ENCODE data around the gene REPIN1. TPM values are rescaled to one million over a fixed set of nuclear protein-coding genes. Genes with fewer than 3 reads are reported as not detected.

Gene REPIN1
- total RNA-seq, 1 donor from 2014 or later, result 49.4 TPM

DNA sequence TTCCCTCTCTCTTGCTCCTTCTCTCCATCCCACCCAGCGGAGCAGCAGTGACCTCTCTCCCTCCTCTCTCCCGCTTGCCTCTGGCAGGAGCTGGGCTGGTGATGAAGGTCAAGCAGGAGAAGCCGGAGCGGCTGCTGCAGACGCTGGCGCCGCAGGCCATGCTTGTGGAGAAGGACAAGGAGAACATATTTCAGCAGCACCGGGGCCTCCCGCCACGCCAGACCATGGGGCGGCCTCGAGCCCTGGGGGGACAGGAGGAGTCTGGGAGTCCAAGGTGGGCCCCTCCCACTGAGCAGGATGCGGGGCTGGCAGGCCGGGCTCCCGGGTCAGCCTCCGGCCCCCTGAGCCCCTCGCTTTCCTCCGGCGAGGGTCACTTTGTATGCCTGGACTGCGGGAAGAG, 27.8 kb downstream of the REPIN1 start:
- Histone ChIP-seq H3K9me3 (no peaks in the 10 kb centered on the region), H3K4me3 (no peak overlapping the region), H3K27ac (no peak overlapping the region), H3K27me3 (no peaks in the 10 kb centered on the region), H3K36me3 (peaks cover 0 to 12% of the 10 kb centered on the region in 2 donors), H3K4me1 (no peaks in the 10 kb centered on the region)
- intact Hi-C loops (cut with DNase I), result no loop called here
- TF ChIP-seq POLR2A (IDR thresholded peaks at IDR 0.05), result no peak
- TF ChIP-seq, protein P1, sequence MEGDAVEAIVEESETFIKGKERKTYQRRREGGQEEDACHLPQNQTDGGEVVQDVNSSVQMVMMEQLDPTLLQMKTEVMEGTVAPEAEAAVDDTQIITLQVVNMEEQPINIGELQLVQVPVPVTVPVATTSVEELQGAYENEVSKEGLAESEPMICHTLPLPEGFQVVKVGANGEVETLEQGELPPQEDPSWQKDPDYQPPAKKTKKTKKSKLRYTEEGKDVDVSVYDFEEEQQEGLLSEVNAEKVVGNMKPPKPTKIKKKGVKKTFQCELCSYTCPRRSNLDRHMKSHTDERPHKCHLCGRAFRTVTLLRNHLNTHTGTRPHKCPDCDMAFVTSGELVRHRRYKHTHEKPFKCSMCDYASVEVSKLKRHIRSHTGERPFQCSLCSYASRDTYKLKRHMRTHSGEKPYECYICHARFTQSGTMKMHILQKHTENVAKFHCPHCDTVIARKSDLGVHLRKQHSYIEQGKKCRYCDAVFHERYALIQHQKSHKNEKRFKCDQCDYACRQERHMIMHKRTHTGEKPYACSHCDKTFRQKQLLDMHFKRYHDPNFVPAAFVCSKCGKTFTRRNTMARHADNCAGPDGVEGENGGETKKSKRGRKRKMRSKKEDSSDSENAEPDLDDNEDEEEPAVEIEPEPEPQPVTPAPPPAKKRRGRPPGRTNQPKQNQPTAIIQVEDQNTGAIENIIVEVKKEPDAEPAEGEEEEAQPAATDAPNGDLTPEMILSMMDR (IDR thresholded peaks at IDR 0.05), result no peak
- no peak for TF ChIP-seq POLR2AphosphoS5 (IDR thresholded peaks at IDR 0.05; ENCODE audit: insufficient read depth in 1 of 2, low read depth in 1 of 2)
- DNase-seq (ENCODE audit: extremely low spot score in 2 of 2), result no peak

DNA sequence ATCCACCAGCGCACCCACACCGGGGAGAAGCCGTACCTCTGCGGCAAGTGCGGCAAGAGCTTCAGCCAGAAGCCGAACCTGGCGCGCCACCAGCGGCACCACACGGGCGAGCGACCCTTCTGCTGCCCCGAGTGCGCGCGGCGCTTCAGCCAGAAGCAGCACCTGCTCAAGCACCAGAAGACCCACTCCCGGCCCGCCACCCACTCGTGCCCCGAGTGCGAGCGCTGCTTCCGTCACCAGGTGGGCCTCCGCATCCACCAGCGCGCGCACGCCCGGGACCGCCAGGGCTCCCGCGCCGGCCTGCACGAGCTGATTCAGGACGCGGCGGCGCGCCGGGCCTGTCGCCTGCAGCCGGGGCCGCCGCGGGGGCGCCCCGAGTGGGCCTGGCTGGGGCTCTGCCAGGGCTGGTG, 28.2 kb downstream of the REPIN1 start:
- Histone ChIP-seq H3K9me3 (no peaks in the 10 kb centered on the region), H3K4me1 (no peaks in the 10 kb centered on the region), H3K27me3 (no peaks in the 10 kb centered on the region), H3K27ac (no peak overlapping the region), H3K36me3 (peaks cover 0 to 12% of the 10 kb centered on the region in 2 donors), H3K4me3 (no peak overlapping the region)
- intact Hi-C loops (cut with DNase I), result no loop called here
- TF ChIP-seq, protein P1 (IDR thresholded peaks at IDR 0.05), result no peak
- TF ChIP-seq POLR2A (IDR thresholded peaks at IDR 0.05) (no peak), POLR2AphosphoS5 (IDR thresholded peaks at IDR 0.05; ENCODE audit: insufficient read depth in 1 of 2, low read depth in 1 of 2) (no peak)
- no peak for DNase-seq (ENCODE audit: extremely low spot score in 2 of 2)

DNA sequence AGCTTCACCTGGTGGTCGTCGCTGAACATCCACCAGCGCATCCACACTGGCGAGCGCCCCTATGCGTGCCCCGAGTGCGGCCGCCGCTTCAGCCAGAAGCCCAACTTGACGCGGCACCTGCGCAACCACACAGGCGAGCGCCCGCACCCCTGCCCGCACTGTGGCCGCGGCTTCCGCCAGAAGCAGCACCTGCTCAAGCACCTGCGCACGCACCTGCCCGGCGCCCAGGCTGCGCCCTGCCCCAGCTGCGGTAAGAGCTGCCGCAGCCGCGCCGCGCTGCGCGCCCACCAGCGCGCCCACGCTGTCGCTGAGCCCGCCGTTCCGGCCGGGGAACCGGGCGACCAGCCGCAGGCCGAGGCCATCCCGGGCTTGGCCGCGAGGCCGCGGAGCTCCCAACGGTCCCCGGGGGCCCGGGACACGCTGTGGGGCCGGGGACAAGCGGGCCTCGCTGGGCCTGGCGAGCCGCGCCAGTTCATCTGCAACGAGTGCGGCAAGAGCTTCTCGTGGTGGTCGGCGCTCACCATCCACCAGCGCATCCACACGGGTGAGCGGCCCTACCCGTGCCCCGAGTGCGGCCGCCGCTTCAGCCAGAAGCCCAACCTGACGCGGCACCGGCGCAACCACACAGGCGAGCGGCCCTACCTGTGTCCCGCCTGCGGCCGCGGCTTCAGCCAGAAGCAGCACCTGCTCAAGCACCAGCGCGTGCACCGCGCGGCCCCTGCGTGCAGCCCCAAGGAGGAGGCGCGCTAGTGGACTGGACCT, 28.9 kb downstream of the REPIN1 start:
- no peaks in the 10 kb centered on the region for H3K9me3 ChIP-seq
- DNase-seq (ENCODE audit: extremely low spot score in 2 of 2), result no peak
- H3K36me3 ChIP-seq, result peaks cover 0 to 12% of the 10 kb centered on the region in 2 donors
- H3K27me3 ChIP-seq, result no peaks in the 10 kb centered on the region
- H3K4me3 ChIP-seq, result no peak overlapping the region
- no peaks in the 10 kb centered on the region for H3K4me1 ChIP-seq
- intact Hi-C loops (cut with DNase I), result no loop called here
- TF ChIP-seq POLR2A (IDR thresholded peaks at IDR 0.05), result no peak
- TF ChIP-seq, protein P1 (IDR thresholded peaks at IDR 0.05), result no peak
- TF ChIP-seq POLR2AphosphoS5 (IDR thresholded peaks at IDR 0.05; ENCODE audit: insufficient read depth in 1 of 2, low read depth in 1 of 2), result no peak
- no peak overlapping the region for H3K27ac ChIP-seq

DNA sequence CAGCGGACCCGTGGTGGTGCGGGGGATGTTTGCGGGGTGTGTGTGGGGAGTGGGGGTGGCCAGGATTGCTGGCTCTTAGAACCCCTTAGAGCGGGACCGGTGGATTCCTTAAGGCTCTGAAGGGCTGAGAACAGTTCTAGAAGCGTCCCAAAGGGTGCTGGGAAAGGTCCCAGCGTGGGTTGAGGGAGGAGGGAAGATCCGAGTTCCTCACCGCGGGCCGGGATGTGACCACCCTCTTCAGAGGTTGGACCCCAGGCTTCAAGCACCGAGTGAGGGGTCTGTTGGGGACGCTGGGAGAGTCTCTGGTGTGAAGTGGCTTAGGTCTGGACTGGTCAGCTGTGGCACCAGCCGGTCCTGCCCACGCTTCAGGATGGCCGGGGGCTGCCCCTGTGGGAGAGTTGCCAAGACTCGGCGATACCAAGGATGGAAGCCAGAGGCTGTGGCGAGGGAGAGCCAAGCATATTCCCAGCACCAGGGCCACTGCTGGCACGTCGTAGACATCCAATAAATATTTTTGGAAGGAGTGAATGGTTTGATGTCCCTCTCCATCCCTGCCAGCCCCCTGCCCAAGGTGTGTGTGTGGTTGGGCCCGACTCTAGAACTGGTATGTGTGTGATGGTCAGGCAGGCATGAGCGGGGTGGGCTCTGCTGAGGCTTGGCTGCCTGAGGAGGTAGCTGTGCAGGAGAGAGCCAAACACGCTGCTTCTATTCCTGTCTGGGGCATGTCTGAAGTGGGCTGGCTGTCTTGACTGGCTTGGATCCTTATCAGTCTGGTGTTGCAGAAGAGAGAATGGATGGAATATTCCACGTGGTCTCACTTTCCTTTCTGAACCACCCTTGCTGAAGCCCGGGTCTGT, 29.7 kb downstream of the REPIN1 start:
- Histone ChIP-seq H3K27me3 (no peaks in the 10 kb centered on the region), H3K4me3 (no peak overlapping the region), H3K27ac (no peak overlapping the region), H3K4me1 (no peaks in the 10 kb centered on the region), H3K36me3 (peaks cover 0 to 12% of the 10 kb centered on the region in 2 donors), H3K9me3 (no peaks in the 10 kb centered on the region)
- intact Hi-C loops (cut with DNase I), result no loop called here
- no peak for DNase-seq (ENCODE audit: extremely low spot score in 2 of 2)
- TF ChIP-seq POLR2A (IDR thresholded peaks at IDR 0.05), result no peak

DNA sequence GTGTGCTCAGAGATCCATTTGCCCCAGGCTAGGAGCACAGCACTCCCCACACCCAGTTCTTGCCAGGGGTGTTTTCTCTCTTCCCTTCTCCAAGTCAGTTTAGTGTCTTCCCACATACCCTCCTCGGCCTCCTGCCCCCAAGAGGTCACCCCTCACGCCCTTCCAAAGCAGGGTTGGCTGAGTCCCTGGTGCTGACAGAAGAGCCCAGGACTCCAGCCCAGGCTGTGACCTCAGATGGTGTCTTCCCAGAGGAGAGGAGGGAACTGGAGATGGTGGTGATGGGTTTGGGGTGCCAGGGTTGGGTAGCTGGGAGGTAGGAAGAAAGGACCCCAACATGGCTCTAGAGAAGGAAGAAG, 30.3 kb downstream of the REPIN1 start:
- intact Hi-C loops (cut with DNase I), result no loop called here
- no peak overlapping the region for H3K27ac ChIP-seq
- no peak overlapping the region for H3K4me3 ChIP-seq
- DNase-seq (ENCODE audit: extremely low spot score in 2 of 2), result no peak
- H3K4me1 ChIP-seq, result peaks cover 3% of the 10 kb centered on the region
- H3K27me3 ChIP-seq, result no peaks in the 10 kb centered on the region
- H3K9me3 ChIP-seq, result no peaks in the 10 kb centered on the region
- TF ChIP-seq POLR2AphosphoS5 (IDR thresholded peaks at IDR 0.05; ENCODE audit: insufficient read depth in 1 of 2, low read depth in 1 of 2) (no peak), POLR2A (IDR thresholded peaks at IDR 0.05) (no peak)
- TF ChIP-seq, protein P1 (IDR thresholded peaks at IDR 0.05), result no peak
- H3K36me3 ChIP-seq, result peaks cover 0 to 12% of the 10 kb centered on the region in 2 donors
